ENCODE data around the gene ZBTB25.
A peak's percentile ranks its signal among the peaks of the same experiment; 100 is the strongest.

The ZBTB25 gene

GRCh38 chr14:64467101-64467500, 36.5 kb downstream of the ZBTB25 start:
- Histone ChIP-seq H3K4me2 (ENCODE audit: low read length) (no peak overlapping the region), H3K9me2 (ENCODE audit: low read depth, low read length) (no peaks in the 10 kb centered on the region), H3K79me2 (ENCODE audit: insufficient read depth, low read length) (no peaks in the 10 kb centered on the region)

GRCh38 chr14:64465831-64466554, 37.6 kb downstream of the ZBTB25 start:
- H3K79me2 ChIP-seq (ENCODE audit: insufficient read depth, low read length), result no peaks in the 10 kb centered on the region
- H3K27ac ChIP-seq (ENCODE audit: low read depth, low read length, poor library complexity, severe bottlenecking), result no peak overlapping the region
- H3K9me3 ChIP-seq (ENCODE audit: low read length), result no peaks in the 10 kb centered on the region
- TF ChIP-seq CTCF (IDR thresholded peaks at IDR 0.05; ENCODE audit: low read length), result no peak
- TF ChIP-seq EZH2 (IDR thresholded peaks at IDR 0.05; ENCODE audit: borderline replicate concordance, low read length), result no peak
- peak overlapping the region; percentile 69 for H3K9ac ChIP-seq (ENCODE audit: low read length)
- H3K9me2 ChIP-seq (ENCODE audit: low read depth, low read length), result no peaks in the 10 kb centered on the region
- H4K20me1 ChIP-seq (ENCODE audit: insufficient read depth, low read length), result no peaks in the 10 kb centered on the region
- no peak overlapping the region for H2AFZ ChIP-seq (ENCODE audit: low read length)
- peak overlapping the region; percentile 95 for H3K4me2 ChIP-seq (ENCODE audit: low read length)
- no peaks in the 10 kb centered on the region for H3F3A ChIP-seq (ENCODE audit: insufficient read depth, low read length)
- H3K36me3 ChIP-seq (ENCODE audit: insufficient read depth, low read length), result peaks cover 10% of the 10 kb centered on the region; the same call in 1 of the 2 replicates
- H3K4me1 ChIP-seq (ENCODE audit: insufficient read depth, low read length, severe bottlenecking), result peaks cover 31% of the 10 kb centered on the region
- H3K27me3 ChIP-seq (ENCODE audit: insufficient read depth, low read length), result no peaks in the 10 kb centered on the region
- H3K4me3 ChIP-seq (ENCODE audit: low read depth, low read length, poor library complexity, severe bottlenecking), result peak overlapping the region; percentile 70

More at GRCh38 chr14:64467101-64467500, 36.5 kb downstream of the ZBTB25 start:
- peaks cover 31% of the 10 kb centered on the region for H3K4me1 ChIP-seq (ENCODE audit: insufficient read depth, low read length, severe bottlenecking)
- H2AFZ ChIP-seq (ENCODE audit: low read length), result no peak overlapping the region
- no peaks in the 10 kb centered on the region for H4K20me1 ChIP-seq (ENCODE audit: insufficient read depth, low read length)
- no peak overlapping the region for H3K4me3 ChIP-seq (ENCODE audit: low read depth, low read length, poor library complexity, severe bottlenecking)
- H3K27me3 ChIP-seq (ENCODE audit: insufficient read depth, low read length), result no peaks in the 10 kb centered on the region
- H3F3A ChIP-seq (ENCODE audit: insufficient read depth, low read length), result no peaks in the 10 kb centered on the region
- no peak overlapping the region for H3K9ac ChIP-seq (ENCODE audit: low read length)
- no peak overlapping the region for H3K27ac ChIP-seq (ENCODE audit: low read depth, low read length, poor library complexity, severe bottlenecking)
- no peak for TF ChIP-seq EZH2 (IDR thresholded peaks at IDR 0.05; ENCODE audit: borderline replicate concordance, low read length)
- TF ChIP-seq CTCF (IDR thresholded peaks at IDR 0.05; ENCODE audit: low read length), result no peak
- peaks cover 7% of the 10 kb centered on the region; the same call in 1 of the 2 replicates for H3K36me3 ChIP-seq (ENCODE audit: insufficient read depth, low read length)
- H3K9me3 ChIP-seq (ENCODE audit: low read length), result no peaks in the 10 kb centered on the region

- Histone ChIP-seq H3K79me2 (ENCODE audit: insufficient read depth, low read length) (no peaks in the 10 kb centered on the region), H2AFZ (ENCODE audit: low read length) (no peak within 1 kb of the TSS), H3K36me3 (ENCODE audit: insufficient read depth, low read length) (peaks cover 12% of the 10 kb centered on the region; the same call in 1 of the 2 replicates), H3K4me2 (ENCODE audit: low read length) (peak within 1 kb of the TSS; percentile 95), H3K9ac (ENCODE audit: low read length) (peak within 1 kb of the TSS; percentile 79), H3K27me3 (ENCODE audit: insufficient read depth, low read length) (no peaks in the 10 kb centered on the region), H3K9me3 (ENCODE audit: low read length) (no peaks in the 10 kb centered on the region), H3K4me1 (ENCODE audit: insufficient read depth, low read length, severe bottlenecking) (peaks cover 31% of the 10 kb centered on the region), H3K4me3 (ENCODE audit: low read depth, low read length, poor library complexity, severe bottlenecking) (peak within 1 kb of the TSS; percentile 70), H3F3A (ENCODE audit: insufficient read depth, low read length) (no peaks in the 10 kb centered on the region), H3K27ac (ENCODE audit: low read depth, low read length, poor library complexity, severe bottlenecking) (peak within 1 kb of the TSS; percentile 3), H4K20me1 (ENCODE audit: insufficient read depth, low read length) (no peaks in the 10 kb centered on the region), H3K9me2 (ENCODE audit: low read depth, low read length) (no peaks in the 10 kb centered on the region)
- TF ChIP-seq CTCF (IDR thresholded peaks at IDR 0.05; ENCODE audit: low read length) (0 out of 2 replicates have a peak, but pooled peaks have one; percentile 6), EZH2 (IDR thresholded peaks at IDR 0.05; ENCODE audit: borderline replicate concordance, low read length) (no peak)
Measured at GRCh38 chr14:64465191-64465822, 38.3 kb downstream of the ZBTB25 start, which contains the start of gene AKAP5. AKAP5 (plus strand) TSS chr14:64465499; CDS start chr14:64468395, 2,896 bp downstream.

Measured in OCI-LY1 (cell line).